Ovary (tissue), 3 donors: ENCODE results near the gene MEN1.

Source experiments
- CTCF ChIP-seq, 3 donors: fragments of 450-650 bp in 2 of 3; fragments of 200-600 bp in 1 of 3; IDR thresholded peaks; one replicate each; pipeline versions ENCODE4 v1.5.1 to v1.8.0; 2016 to 2022; ENCODE audit warnings: antibody characterized with exemption in 3 of 3, mild to moderate bottlenecking in 1 of 3
- EP300 ChIP-seq: sonication (generic); formaldehyde crosslinking; IDR thresholded peaks from one replicate; pipeline ENCODE4 v1.6.1; 2017; ENCODE audit warnings: antibody characterized with exemption
- POLR2A ChIP-seq: fragments of 450-650 bp; IDR thresholded peaks from one replicate; pipeline ENCODE4 v1.6.1; 2017; ENCODE audit warnings: antibody characterized with exemption, mild to moderate bottlenecking, moderate library complexity
- donor health status: DM: no; HTN: no; CAD: no.

GRCh38 chr11:64849598-64850356 lies 39.4 kb upstream of the MEN1 start:
- no peak for TF ChIP-seq CTCF (IDR thresholded peaks at IDR 0.05)
- no peak for TF ChIP-seq EP300
- no peak for TF ChIP-seq POLR2A
